ENCODE data around the gene PVALB. TPM values are rescaled to one million over a fixed set of nuclear protein-coding genes. Genes with fewer than 3 reads are reported as not detected.

The PVALB gene
- total and polyA plus RNA-seq, 2 experiments from 2014 or later, result not detected

DNA sequence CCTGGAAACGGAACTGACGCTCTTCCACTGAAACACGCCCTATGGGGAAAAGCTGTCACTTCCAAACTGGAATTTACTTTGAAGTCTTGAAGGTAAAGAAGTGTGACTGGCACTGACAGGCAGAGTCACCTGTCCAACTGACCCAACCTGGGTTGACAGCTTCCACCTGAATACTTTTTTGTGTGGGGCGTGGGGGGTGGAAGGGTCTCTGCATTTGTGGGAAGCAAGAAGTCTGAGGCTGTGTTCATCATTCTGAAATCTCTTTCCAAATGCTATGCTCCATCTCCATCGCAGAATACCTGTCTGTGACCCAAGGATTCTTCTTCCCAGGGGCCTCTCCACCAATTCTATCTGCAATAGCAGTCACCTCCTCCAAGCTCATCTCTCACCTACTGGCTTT is 48.7 kb downstream of the PVALB start:
- Histone ChIP-seq H3K27ac (no peak overlapping the region), H3K4me1 (ENCODE audit: low read depth) (no peaks in the 10 kb centered on the region), H3K9me3 (ENCODE audit: low read depth) (no peaks in the 10 kb centered on the region), H3K36me3 (peaks cover 5% of the 10 kb centered on the region), H3K27me3 (no peaks in the 10 kb centered on the region), H3K4me3 (no peak overlapping the region)
- TF ChIP-seq, protein P1, sequence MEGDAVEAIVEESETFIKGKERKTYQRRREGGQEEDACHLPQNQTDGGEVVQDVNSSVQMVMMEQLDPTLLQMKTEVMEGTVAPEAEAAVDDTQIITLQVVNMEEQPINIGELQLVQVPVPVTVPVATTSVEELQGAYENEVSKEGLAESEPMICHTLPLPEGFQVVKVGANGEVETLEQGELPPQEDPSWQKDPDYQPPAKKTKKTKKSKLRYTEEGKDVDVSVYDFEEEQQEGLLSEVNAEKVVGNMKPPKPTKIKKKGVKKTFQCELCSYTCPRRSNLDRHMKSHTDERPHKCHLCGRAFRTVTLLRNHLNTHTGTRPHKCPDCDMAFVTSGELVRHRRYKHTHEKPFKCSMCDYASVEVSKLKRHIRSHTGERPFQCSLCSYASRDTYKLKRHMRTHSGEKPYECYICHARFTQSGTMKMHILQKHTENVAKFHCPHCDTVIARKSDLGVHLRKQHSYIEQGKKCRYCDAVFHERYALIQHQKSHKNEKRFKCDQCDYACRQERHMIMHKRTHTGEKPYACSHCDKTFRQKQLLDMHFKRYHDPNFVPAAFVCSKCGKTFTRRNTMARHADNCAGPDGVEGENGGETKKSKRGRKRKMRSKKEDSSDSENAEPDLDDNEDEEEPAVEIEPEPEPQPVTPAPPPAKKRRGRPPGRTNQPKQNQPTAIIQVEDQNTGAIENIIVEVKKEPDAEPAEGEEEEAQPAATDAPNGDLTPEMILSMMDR (IDR thresholded peaks at IDR 0.05; ENCODE audit: low read depth, low read length), result no peak
- DNase-seq (ENCODE audit: low read depth in 1 of 2, low spot score in 1 of 2), result no peak

DNA sequence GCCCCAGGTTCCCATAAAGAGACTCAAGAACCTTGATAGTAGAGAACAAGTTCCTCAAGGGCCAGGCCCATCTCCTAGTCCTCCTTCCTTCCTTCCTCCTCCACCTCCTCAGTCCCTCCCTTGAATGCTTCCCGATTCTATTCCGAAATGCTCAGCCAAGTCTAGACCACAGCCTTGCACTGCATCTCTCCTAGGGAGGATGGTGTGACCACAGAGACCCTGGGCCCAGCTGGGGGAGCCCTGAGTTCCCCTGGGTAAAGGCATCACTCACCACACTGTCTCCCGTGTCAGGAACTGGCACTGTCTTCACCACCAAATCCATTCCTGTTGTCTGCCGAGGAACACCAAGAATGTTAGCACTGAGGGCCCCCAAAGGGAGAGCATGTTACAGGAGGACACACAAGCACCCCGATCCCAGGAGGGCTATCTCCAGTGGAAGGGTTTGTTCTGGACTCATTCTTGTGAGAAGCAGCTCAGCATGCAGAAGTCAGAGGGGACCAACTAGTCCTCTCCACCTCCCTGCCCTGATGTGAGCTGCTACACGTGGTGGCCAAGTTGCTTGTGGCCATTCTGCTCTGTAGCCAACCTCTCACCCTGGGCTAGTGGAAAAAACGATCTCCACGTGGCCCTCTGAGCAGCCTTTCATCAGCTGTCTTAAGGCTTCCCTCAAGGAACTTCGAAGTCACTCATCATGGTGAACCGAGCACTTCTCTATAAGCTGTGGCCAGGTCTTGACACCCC is 49.6 kb downstream of the PVALB start:
- Histone ChIP-seq H3K4me3 (no peak overlapping the region), H3K36me3 (peaks cover 6% of the 10 kb centered on the region), H3K4me1 (ENCODE audit: low read depth) (no peaks in the 10 kb centered on the region), H3K9me3 (ENCODE audit: low read depth) (no peaks in the 10 kb centered on the region), H3K27me3 (no peaks in the 10 kb centered on the region), H3K27ac (no peak overlapping the region)
- TF ChIP-seq, protein P1 (IDR thresholded peaks at IDR 0.05; ENCODE audit: low read depth, low read length), result no peak
- DNase-seq (ENCODE audit: low read depth in 1 of 2, low spot score in 1 of 2), result no peak

DNA sequence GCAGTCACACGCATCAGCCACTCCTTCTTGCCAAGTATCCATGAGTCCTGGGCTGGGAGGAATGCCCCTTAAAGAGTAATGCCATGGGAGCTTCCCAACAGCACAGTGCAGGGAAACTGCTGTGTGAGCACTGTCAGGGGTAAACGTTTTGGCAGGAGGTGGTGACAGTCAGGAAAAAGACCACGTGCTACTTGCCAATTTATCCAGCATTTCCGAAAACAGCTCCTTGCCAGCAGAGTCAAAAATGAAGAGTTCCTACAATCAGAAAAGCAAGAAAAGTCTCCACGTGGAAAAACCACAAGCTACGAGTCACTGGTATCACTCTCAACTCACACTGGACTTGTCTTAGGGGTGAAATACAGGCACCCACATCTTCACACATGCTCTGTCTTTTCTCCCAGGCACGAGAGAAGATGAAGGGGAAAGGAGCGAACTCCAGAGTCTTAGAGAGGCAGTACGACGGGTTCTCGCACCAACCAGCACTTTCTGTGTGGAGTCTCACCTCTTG is 50.8 kb downstream of the PVALB start:
- DNase-seq (ENCODE audit: low read depth in 1 of 2, low spot score in 1 of 2), result peak in 1 of 2 donors; percentile 22
- Histone ChIP-seq H3K27ac (no peak overlapping the region), H3K4me3 (no peak overlapping the region), H3K4me1 (ENCODE audit: low read depth) (no peaks in the 10 kb centered on the region), H3K27me3 (no peaks in the 10 kb centered on the region), H3K36me3 (peaks cover 6% of the 10 kb centered on the region), H3K9me3 (ENCODE audit: low read depth) (no peaks in the 10 kb centered on the region)
- TF ChIP-seq, protein P1 (IDR thresholded peaks at IDR 0.05; ENCODE audit: low read depth, low read length), result no peak

DNA sequence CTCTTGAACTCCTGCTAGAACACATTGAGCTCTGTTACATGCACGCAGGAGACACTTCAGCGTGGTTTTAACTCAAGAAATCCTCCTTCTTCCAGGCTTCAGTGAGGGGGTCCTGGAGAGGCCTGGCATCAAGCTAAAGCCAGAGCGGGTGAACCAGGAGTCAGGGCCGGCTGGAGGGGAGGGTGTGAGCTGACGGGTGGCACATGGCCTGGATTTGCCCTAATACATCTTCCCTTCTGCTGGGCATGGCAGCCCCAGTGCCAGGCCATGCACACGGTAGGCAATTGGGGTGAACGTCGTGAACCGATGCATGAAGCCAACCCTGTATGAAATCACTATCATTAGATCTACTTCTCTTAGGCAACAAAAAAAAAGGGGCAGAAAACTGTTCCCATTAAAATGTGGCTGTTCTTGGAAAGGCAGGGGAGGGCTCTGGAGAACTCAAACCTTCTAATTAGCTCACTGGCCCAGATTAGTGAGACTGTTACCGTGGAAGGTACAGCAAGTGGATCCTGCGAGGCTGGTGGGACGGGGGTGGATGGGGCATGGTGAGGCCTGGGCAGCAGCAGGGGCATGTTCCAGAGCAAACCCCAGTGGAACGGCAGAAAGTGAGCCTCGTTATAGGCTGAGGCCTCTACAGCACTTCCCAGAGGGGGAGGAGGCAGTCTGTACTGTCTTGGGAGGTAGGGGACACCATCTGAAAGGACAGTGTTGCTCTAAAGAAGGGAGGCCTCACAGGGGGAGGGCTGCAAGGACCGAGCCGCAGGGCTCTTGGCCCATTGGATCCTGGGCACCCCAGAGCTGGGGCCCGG is 51.5 kb downstream of the PVALB start:
- peaks cover 6% of the 10 kb centered on the region for H3K36me3 ChIP-seq
- H3K9me3 ChIP-seq (ENCODE audit: low read depth), result no peaks in the 10 kb centered on the region
- no peak overlapping the region for H3K4me3 ChIP-seq
- no peaks in the 10 kb centered on the region for H3K4me1 ChIP-seq (ENCODE audit: low read depth)
- no peaks in the 10 kb centered on the region for H3K27me3 ChIP-seq
- TF ChIP-seq, protein P1 (IDR thresholded peaks at IDR 0.05; ENCODE audit: low read depth, low read length), result no peak
- no peak for DNase-seq (ENCODE audit: low read depth in 1 of 2, low spot score in 1 of 2)
- H3K27ac ChIP-seq, result no peak overlapping the region

DNA sequence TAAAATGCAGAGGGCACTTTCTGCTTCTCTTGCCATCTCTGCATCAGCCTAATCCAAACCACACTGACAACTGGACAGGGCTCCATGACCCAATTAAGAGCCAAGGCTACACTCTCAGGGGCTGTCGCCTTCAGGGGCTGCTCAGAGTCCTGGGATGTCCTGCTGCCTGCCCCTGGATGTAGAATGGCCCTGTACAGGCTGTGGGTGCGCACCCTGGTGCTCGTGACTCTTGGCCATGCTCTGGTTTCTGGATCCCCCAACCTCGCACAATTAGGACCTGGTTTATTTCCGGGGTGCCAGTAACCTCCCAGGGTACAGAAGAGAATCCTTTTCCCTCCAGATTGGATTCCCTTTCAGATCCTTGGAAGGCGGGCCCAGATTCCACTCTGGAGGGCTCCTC is 52.2 kb downstream of the PVALB start:
- DNase-seq (ENCODE audit: low read depth in 1 of 2, low spot score in 1 of 2), result no peak
- H3K9me3 ChIP-seq (ENCODE audit: low read depth), result no peaks in the 10 kb centered on the region
- no peaks in the 10 kb centered on the region for H3K4me1 ChIP-seq (ENCODE audit: low read depth)
- H3K27me3 ChIP-seq, result no peaks in the 10 kb centered on the region
- H3K36me3 ChIP-seq, result peaks cover 6% of the 10 kb centered on the region
- no peak overlapping the region for H3K4me3 ChIP-seq
- TF ChIP-seq, protein P1 (IDR thresholded peaks at IDR 0.05; ENCODE audit: low read depth, low read length), result no peak
- no peak overlapping the region for H3K27ac ChIP-seq

Data from cardiac muscle cell (in vitro differentiated cells and primary cell).